Rectal smooth muscle tissue (tissue), 1 donor: ENCODE results near the gene KAT6B.

Experiments
- H3K27ac ChIP-seq: one replicate; pipeline ENCODE4 v1.7.0; 2013; ENCODE audit warnings: low read depth, low read length, inconsistent platforms
- H3K27me3 ChIP-seq: one replicate; pipeline ENCODE4 v1.7.0; 2013; ENCODE audit warnings: low read length; ENCODE audit not compliant: control insufficient read depth, insufficient read depth
- H3K36me3 ChIP-seq: one replicate; pipeline ENCODE4 v1.7.0; 2013; ENCODE audit warnings: low read length; ENCODE audit not compliant: control insufficient read depth, insufficient read depth
- H3K4me1 ChIP-seq: one replicate; pipeline ENCODE4 v1.7.0; 2013; ENCODE audit warnings: low read length; ENCODE audit not compliant: control insufficient read depth, insufficient read depth
- H3K4me3 ChIP-seq: one replicate; pipeline ENCODE4 v1.7.0; 2013; ENCODE audit warnings: low read length
- H3K9ac ChIP-seq: one replicate; pipeline ENCODE4 v1.7.0; 2013; ENCODE audit warnings: low read length

KAT6B gene

GRCh38 chr10:75058161-75058560, 231.8 kb downstream of the KAT6B start:
- no peak overlapping the region for H3K9ac ChIP-seq
- H3K27ac ChIP-seq, result no peak overlapping the region
- H3K36me3 ChIP-seq, result no peaks in the 10 kb centered on the region
- H3K4me1 ChIP-seq, result no peaks in the 10 kb centered on the region
- H3K27me3 ChIP-seq, result no peaks in the 10 kb centered on the region
- H3K4me3 ChIP-seq, result no peak overlapping the region

- Histone ChIP-seq H3K27ac (no peak overlapping the region), H3K36me3 (no peaks in the 10 kb centered on the region), H3K9ac (no peak overlapping the region), H3K4me3 (no peak overlapping the region), H3K4me1 (no peaks in the 10 kb centered on the region), H3K27me3 (no peaks in the 10 kb centered on the region)
These were observed 235.5 kb downstream of the KAT6B start for GRCh38 chr10:75061709-75062505.

DNA sequence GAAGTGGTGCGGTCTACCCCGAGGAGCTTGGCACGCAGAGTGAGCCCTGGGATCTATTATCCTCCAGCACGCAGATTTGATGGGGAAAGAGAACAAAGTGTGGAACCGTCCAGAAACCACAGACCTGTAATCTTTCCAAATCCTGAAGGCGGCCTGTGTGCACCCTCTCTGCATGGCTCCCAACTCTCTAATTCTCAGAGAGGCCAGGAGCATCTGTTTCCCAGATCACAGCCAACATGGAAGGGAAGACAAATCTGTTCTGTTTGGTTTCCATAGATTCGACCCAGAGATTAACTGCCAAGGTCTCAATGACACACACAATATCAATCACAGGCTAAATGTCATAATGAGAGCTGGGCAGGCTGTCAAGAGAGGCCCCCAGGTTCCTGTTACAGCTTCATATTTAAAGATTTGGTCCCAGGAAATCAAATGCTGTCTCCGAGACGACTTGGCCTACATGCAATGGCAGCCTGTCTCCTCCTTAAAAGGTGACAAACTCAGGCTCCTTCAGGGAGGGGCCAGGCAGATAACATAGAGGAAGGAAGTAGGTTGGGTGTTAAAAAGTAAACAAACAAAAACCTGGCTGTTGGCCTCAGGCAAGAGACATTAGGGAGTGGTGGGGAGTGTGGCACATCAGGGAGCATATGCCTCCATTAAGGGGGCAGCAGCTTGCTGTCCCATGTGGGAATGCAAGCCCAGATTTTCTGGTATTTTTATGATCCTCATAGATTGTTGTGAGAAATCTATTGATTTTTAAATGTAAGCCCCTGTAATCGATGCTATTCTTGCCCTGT, 236.3 kb downstream of the KAT6B start:
- Histone ChIP-seq H3K36me3 (no peaks in the 10 kb centered on the region), H3K4me3 (no peak overlapping the region), H3K9ac (no peak overlapping the region), H3K27me3 (no peaks in the 10 kb centered on the region), H3K4me1 (no peaks in the 10 kb centered on the region), H3K27ac (no peak overlapping the region)

- Histone ChIP-seq H3K4me1 (no peaks in the 10 kb centered on the region), H3K27ac (no peak overlapping the region), H3K36me3 (no peaks in the 10 kb centered on the region), H3K9ac (no peak overlapping the region), H3K4me3 (no peak overlapping the region), H3K27me3 (no peaks in the 10 kb centered on the region)
These were observed 237.2 kb downstream of the KAT6B start for GRCh38 chr10:75063461-75064230.

DNA sequence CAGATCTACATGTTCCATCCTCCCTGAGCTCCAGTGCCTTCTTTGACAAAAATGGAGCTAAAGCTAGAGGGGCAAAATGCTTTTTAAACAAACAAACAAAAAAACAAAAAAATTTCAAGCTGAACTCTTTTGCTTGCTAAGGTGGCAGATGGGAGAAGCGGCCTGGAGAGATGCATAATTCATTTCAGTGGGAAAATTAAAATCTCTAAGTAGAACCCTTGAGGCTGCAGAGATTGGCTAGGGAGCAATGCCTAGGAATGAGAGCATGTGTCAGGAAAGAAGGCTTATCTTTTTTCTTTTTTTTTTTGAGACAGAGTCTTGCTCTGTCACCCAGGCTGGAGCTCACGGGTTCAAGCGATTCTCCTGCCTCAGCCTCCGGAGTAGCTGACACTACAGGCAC, 238.7 kb downstream of the KAT6B start:
- Histone ChIP-seq H3K4me3 (no peak overlapping the region), H3K27me3 (no peaks in the 10 kb centered on the region), H3K27ac (no peak overlapping the region), H3K9ac (no peak overlapping the region), H3K4me1 (no peaks in the 10 kb centered on the region), H3K36me3 (no peaks in the 10 kb centered on the region)

- Histone ChIP-seq H3K27me3 (no peaks in the 10 kb centered on the region), H3K4me3 (no peak overlapping the region), H3K4me1 (no peaks in the 10 kb centered on the region), H3K9ac (no peak overlapping the region), H3K36me3 (no peaks in the 10 kb centered on the region), H3K27ac (no peak overlapping the region)
These were observed 239.9 kb downstream of the KAT6B start for GRCh38 chr10:75066271-75066670.

DNA sequence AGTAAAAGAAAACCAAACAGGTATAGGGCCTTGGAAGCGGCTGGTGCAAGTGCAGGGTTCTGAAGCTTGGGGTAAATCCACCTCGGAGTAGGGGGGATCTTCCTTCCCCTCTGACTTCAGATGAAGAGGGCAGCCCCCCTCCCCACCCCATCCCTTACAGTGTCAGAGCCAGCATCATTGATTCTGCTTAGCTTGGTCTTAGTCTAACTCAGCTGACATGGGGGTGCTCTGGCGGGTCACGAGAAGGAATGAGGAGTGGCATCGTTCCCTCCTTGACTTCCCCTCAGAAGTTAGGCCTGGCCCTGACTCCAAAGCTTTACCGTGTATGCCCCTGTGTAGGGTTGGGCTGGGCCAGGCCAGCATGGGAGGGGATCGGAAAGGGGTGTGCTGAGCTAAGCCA, 240.9 kb downstream of the KAT6B start:
- no peak overlapping the region for H3K9ac ChIP-seq
- H3K27ac ChIP-seq, result no peak overlapping the region
- H3K4me3 ChIP-seq, result no peak overlapping the region
- no peaks in the 10 kb centered on the region for H3K36me3 ChIP-seq
- no peaks in the 10 kb centered on the region for H3K27me3 ChIP-seq
- no peaks in the 10 kb centered on the region for H3K4me1 ChIP-seq

GRCh38 chr10:75068523-75068922, 242.1 kb downstream of the KAT6B start:
- Histone ChIP-seq H3K27ac (no peak overlapping the region), H3K4me3 (no peak overlapping the region), H3K27me3 (no peaks in the 10 kb centered on the region), H3K36me3 (no peaks in the 10 kb centered on the region), H3K4me1 (no peaks in the 10 kb centered on the region), H3K9ac (no peak overlapping the region)

DNA sequence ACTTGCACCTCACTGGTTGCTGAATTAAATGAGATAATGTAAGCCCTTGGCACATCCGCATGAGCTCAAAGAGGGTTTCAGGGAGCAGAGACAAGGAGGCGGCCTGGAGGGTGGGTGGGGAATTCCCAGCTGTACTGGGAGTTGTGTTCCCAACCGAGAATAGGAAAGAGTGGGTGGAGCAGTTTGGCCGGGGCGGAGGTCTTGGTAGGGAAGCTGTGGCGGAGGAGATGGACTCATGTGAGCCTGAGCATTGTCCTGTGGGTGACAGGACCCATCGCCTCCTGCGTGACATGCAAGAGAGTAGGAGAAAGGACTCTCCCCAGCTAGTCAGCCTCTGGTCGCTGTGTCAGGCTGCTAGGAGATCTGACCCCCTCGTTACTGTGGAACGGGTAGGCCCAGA, 244.1 kb downstream of the KAT6B start:
- Histone ChIP-seq H3K9ac (no peak overlapping the region), H3K27ac (no peak overlapping the region), H3K4me1 (no peaks in the 10 kb centered on the region), H3K36me3 (no peaks in the 10 kb centered on the region), H3K27me3 (no peaks in the 10 kb centered on the region), H3K4me3 (no peak overlapping the region)

DNA sequence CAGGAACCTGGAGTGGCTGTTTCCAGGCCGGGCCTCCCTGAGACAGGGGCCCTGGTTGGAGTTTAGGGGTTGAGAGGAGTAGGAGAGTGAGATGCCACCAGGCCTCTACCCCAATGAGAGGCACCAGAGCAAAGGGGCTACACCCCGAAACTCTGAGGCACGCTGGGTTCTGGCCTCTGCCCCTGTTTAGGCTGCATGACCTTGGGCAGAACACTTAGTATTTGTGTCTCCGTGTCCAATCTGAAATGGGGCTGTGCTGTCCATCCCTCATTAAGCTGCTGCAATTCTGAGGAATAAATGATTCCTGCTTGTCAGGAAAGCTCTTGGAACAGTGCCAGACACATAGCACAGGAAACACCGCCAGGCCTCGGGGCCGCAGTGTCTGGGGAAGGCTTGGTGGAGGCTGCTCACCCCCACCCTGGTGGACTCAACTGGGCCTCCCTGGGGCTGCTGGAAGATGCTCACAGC, 244.6 kb downstream of the KAT6B start:
- H3K27me3 ChIP-seq, result no peaks in the 10 kb centered on the region
- no peaks in the 10 kb centered on the region for H3K4me1 ChIP-seq
- H3K27ac ChIP-seq, result no peak overlapping the region
- no peaks in the 10 kb centered on the region for H3K36me3 ChIP-seq
- no peak overlapping the region for H3K4me3 ChIP-seq
- no peak overlapping the region for H3K9ac ChIP-seq

GRCh38 chr10:75071756-75072155, 245.4 kb downstream of the KAT6B start:
- Histone ChIP-seq H3K36me3 (no peaks in the 10 kb centered on the region), H3K4me3 (no peak overlapping the region), H3K4me1 (no peaks in the 10 kb centered on the region), H3K9ac (no peak overlapping the region), H3K27ac (no peak overlapping the region), H3K27me3 (no peaks in the 10 kb centered on the region)

GRCh38 chr10:75072727-75073126, 246.3 kb downstream of the KAT6B start:
- Histone ChIP-seq H3K27me3 (no peaks in the 10 kb centered on the region), H3K4me3 (no peak overlapping the region), H3K9ac (no peak overlapping the region), H3K4me1 (no peaks in the 10 kb centered on the region), H3K27ac (no peak overlapping the region), H3K36me3 (no peaks in the 10 kb centered on the region)
